Trophoblast cell (in vitro differentiated cells and primary cell): ENCODE data around the gene NRG2.

ENCODE experiments used
- DNase-seq, 2 donors: peaks; one replicate each; pipeline ENCODE4 v3.0.0-alpha.2; 2016
- H2AFZ ChIP-seq: 2 replicates; pipeline ENCODE4 v1.6.1; 2013; ENCODE audit warnings: low read length, moderate library complexity, mild to moderate bottlenecking; ENCODE audit not compliant: insufficient read depth, poor library complexity
- H2AK5ac ChIP-seq: 2 replicates; pipeline ENCODE4 v1.6.1; 2013; ENCODE audit warnings: mild to moderate bottlenecking, low read length
- H2BK120ac ChIP-seq: 2 replicates; pipeline ENCODE4 v1.6.1; 2013; ENCODE audit warnings: low read length, mild to moderate bottlenecking, moderate library complexity; ENCODE audit not compliant: insufficient read depth, poor library complexity
- H2BK12ac ChIP-seq: 2 replicates; pipeline ENCODE4 v1.6.1; 2013; ENCODE audit warnings: mild to moderate bottlenecking, low read length, moderate library complexity
- H2BK5ac ChIP-seq: 2 replicates; pipeline ENCODE4 v1.6.1; 2013; ENCODE audit warnings: low read length, low read depth, moderate library complexity, mild to moderate bottlenecking; ENCODE audit not compliant: poor library complexity
- H3K14ac ChIP-seq: 2 replicates; pipeline ENCODE4 v1.6.1; 2013; ENCODE audit warnings: mild to moderate bottlenecking, low read length
- H3K18ac ChIP-seq: 2 replicates; pipeline ENCODE4 v1.6.1; 2013; ENCODE audit warnings: mild to moderate bottlenecking, low read length
- H3K23ac ChIP-seq: 2 replicates; pipeline ENCODE4 v1.6.1; 2013; ENCODE audit warnings: low read length
- H3K27ac ChIP-seq: 2 replicates; pipeline ENCODE4 v1.5.1; 2013; ENCODE audit warnings: low read depth, mild to moderate bottlenecking, inconsistent platforms, low read length, moderate library complexity
- H3K27me3 ChIP-seq: 2 replicates; pipeline ENCODE4 v1.6.1; 2013; ENCODE audit warnings: inconsistent platforms, mild to moderate bottlenecking, low read length, moderate library complexity; ENCODE audit not compliant: insufficient read depth
- H3K36me3 ChIP-seq, 2 experiments: 1 replicate in 1 of 2; 2 replicates in 1 of 2; pipeline ENCODE4 v1.6.1; 2013; ENCODE audit warnings: low read length in 2 of 2, mild to moderate bottlenecking in 2 of 2, moderate library complexity in 1 of 2; ENCODE audit not compliant: insufficient read depth in 2 of 2, control insufficient read depth in 1 of 2
- H3K4ac ChIP-seq: 2 replicates; pipeline ENCODE4 v1.6.1; 2013; ENCODE audit warnings: low read depth, mild to moderate bottlenecking, low read length, moderate library complexity
- H3K4me1 ChIP-seq, 2 experiments: 1 replicate in 1 of 2; 2 replicates in 1 of 2; pipeline ENCODE4 v1.6.1; 2013; ENCODE audit warnings: low read length in 2 of 2, mild to moderate bottlenecking in 2 of 2, moderate library complexity in 1 of 2; ENCODE audit not compliant: insufficient read depth in 2 of 2, control insufficient read depth in 1 of 2
- H3K4me2 ChIP-seq: 2 replicates; pipeline ENCODE4 v1.6.1; 2013; ENCODE audit warnings: inconsistent platforms, mild to moderate bottlenecking, low read length, moderate library complexity
- H3K4me3 ChIP-seq: 2 replicates; pipeline ENCODE4 v1.5.1; 2013; ENCODE audit warnings: mild to moderate bottlenecking, low read depth, low read length, inconsistent platforms
- H3K79me1 ChIP-seq: one replicate; pipeline ENCODE4 v1.6.1; 2013; ENCODE audit warnings: low read length
- H3K79me2 ChIP-seq: 2 replicates; pipeline ENCODE4 v1.6.1; 2013; ENCODE audit warnings: low read length, mild to moderate bottlenecking; ENCODE audit not compliant: control insufficient read depth, insufficient read depth, poor library complexity
- H3K9ac ChIP-seq: 2 replicates; pipeline ENCODE4 v1.6.1; 2013; ENCODE audit warnings: mild to moderate bottlenecking, low read length
- H3K9me3 ChIP-seq: 2 replicates; pipeline ENCODE4 v1.6.1; 2013; ENCODE audit warnings: low read depth, mild to moderate bottlenecking, control low read depth, inconsistent platforms, low read length; ENCODE audit not compliant: insufficient read depth
- H4K12ac ChIP-seq: 2 replicates; pipeline ENCODE4 v1.6.1; 2013; ENCODE audit warnings: low read depth, mild to moderate bottlenecking, low read length, moderate library complexity
- H4K8ac ChIP-seq: 2 replicates; pipeline ENCODE4 v1.6.1; 2013; ENCODE audit warnings: low read depth, mild to moderate bottlenecking, low read length, moderate library complexity
- H4K91ac ChIP-seq: one replicate; pipeline ENCODE4 v1.6.1; 2013; ENCODE audit warnings: low read depth, mild to moderate bottlenecking, low read length, moderate library complexity
- WGBS: extraction: QIAGEN DNeasy Blood & Tissue Kit; methylation state at CpG from one replicate; pipeline ENCODE4 v1.1.7; 2013; ENCODE audit warnings: missing lambda C conversion rate; ENCODE audit not compliant: insufficient read length, insufficient coverage; ENCODE audit errors: extremely low coverage; 5-methylcytosine and 5-hydroxymethylcytosine counted together

Gene NRG2

DNA sequence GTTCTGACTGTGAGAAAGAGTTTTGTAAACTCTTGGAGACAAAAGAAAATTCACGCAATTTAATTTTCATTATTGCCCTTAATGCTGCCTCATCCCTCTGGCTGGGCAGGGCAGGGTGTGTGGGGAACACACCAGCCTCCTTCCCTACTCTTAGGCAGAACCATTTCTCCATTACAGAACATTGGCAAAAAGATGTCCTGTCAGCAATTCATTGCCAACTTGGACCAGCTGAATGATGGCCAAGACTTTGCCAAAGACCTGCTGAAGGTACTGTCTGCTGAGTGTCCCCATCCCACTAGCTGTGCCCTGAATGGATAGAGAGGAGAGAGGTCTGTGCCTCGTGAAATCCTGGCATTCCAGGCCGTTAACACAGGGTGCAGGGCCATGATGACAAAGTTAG lies 209.6 kb downstream of the NRG2 start:
- no peak overlapping the region for H3K18ac ChIP-seq
- no peak overlapping the region for H3K4me3 ChIP-seq
- no peak overlapping the region for H3K4me2 ChIP-seq
- no peaks in the 10 kb centered on the region for H3K4me1 ChIP-seq
- H3K9me3 ChIP-seq = no peaks in the 10 kb centered on the region
- H2BK5ac ChIP-seq = no peak overlapping the region
- no peak overlapping the region for H4K12ac ChIP-seq
- H2BK120ac ChIP-seq = no peak overlapping the region
- WGBS = no CpG with 5 or more reads among the region's 3 CpGs
- H3K9ac ChIP-seq = no peak overlapping the region
- no peaks in the 10 kb centered on the region for H3K27me3 ChIP-seq
- no peak overlapping the region for H3K14ac ChIP-seq
- no peaks in the 10 kb centered on the region for H3K79me1 ChIP-seq
- no peak overlapping the region for H3K4ac ChIP-seq
- H2AK5ac ChIP-seq = no peak overlapping the region
- no peak overlapping the region for H2AFZ ChIP-seq
- no peak overlapping the region for H3K27ac ChIP-seq
- H3K79me2 ChIP-seq = no peaks in the 10 kb centered on the region
- no peak overlapping the region for H2BK12ac ChIP-seq
- no peaks in the 10 kb centered on the region for H3K36me3 ChIP-seq
- no peak overlapping the region for H4K91ac ChIP-seq
- no peak overlapping the region for H4K8ac ChIP-seq
- H3K23ac ChIP-seq = no peak overlapping the region
- DNase-seq = no peak

DNA sequence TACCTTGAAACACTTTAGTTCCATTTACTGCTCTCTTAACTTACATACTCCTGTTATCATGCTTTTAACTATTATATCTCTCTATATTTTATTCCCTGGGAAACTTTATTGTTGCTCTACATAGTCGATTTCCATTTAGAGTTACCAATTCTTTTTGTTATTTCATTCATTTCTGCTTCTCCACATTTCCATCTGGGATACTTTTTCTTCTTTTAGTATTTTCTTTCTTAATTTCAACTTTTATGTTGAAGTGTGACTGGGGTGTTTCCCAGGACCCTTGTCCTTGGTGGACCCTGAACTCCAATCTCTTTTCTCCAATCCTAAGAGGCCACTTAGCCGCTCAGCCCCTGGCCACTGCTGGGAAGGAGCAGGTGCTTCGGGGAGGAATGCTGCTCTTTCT lies 211.5 kb downstream of the NRG2 start:
- Histone ChIP-seq H3K18ac (no peak overlapping the region), H3K4ac (no peak overlapping the region), H3K27ac (no peak overlapping the region), H4K12ac (no peak overlapping the region), H3K14ac (no peak overlapping the region), H3K79me2 (no peaks in the 10 kb centered on the region), H3K4me2 (no peak overlapping the region), H2BK12ac (no peak overlapping the region), H3K4me1 (no peaks in the 10 kb centered on the region), H4K91ac (no peak overlapping the region), H2BK120ac (no peak overlapping the region), H2AK5ac (no peak overlapping the region), H3K9me3 (no peaks in the 10 kb centered on the region), H2BK5ac (no peak overlapping the region), H2AFZ (no peak overlapping the region), H3K36me3 (no peaks in the 10 kb centered on the region), H3K23ac (no peak overlapping the region), H3K4me3 (no peak overlapping the region), H4K8ac (no peak overlapping the region), H3K79me1 (no peaks in the 10 kb centered on the region), H3K9ac (no peak overlapping the region), H3K27me3 (no peaks in the 10 kb centered on the region)
- no CpG with 5 or more reads among the region's 3 CpGs for WGBS
- no peak for DNase-seq

DNA sequence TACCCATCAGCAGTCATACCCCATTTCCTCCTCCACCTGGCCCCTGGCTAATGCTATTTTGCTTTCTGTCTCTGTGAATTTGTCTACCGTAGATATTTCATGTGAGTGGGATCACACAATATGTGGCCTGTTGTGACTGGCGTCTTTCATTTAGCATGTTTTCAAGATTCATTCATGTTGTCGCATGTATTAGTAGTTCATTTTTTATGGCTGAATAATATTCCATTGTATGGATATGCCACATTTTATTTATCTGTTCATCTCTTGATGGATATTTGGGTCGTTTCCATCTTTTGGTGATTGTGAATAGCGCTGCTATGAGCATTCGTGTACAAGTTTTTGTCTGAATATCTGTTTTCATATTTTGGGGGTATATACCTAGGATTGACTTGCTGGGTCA lies 213.6 kb downstream of the NRG2 start:
- no peaks in the 10 kb centered on the region for H3K9me3 ChIP-seq
- H3K79me1 ChIP-seq = no peaks in the 10 kb centered on the region
- H3K79me2 ChIP-seq = no peaks in the 10 kb centered on the region
- H3K4me3 ChIP-seq = no peak overlapping the region
- no peak for DNase-seq
- no peak overlapping the region for H4K8ac ChIP-seq
- no peak overlapping the region for H2BK120ac ChIP-seq
- H2BK5ac ChIP-seq = no peak overlapping the region
- no peak overlapping the region for H4K91ac ChIP-seq
- no peaks in the 10 kb centered on the region for H3K27me3 ChIP-seq
- no peak overlapping the region for H3K14ac ChIP-seq
- no peaks in the 10 kb centered on the region for H3K36me3 ChIP-seq
- no peak overlapping the region for H3K9ac ChIP-seq
- no peak overlapping the region for H2AFZ ChIP-seq
- no peaks in the 10 kb centered on the region for H3K4me1 ChIP-seq
- H4K12ac ChIP-seq = no peak overlapping the region
- H3K4me2 ChIP-seq = no peak overlapping the region
- no peak overlapping the region for H2BK12ac ChIP-seq
- H3K27ac ChIP-seq = no peak overlapping the region
- no CpG with 5 or more reads among the region's 6 CpGs for WGBS
- H3K23ac ChIP-seq = no peak overlapping the region
- no peak overlapping the region for H2AK5ac ChIP-seq
- H3K18ac ChIP-seq = no peak overlapping the region
- H3K4ac ChIP-seq = no peak overlapping the region

DNA sequence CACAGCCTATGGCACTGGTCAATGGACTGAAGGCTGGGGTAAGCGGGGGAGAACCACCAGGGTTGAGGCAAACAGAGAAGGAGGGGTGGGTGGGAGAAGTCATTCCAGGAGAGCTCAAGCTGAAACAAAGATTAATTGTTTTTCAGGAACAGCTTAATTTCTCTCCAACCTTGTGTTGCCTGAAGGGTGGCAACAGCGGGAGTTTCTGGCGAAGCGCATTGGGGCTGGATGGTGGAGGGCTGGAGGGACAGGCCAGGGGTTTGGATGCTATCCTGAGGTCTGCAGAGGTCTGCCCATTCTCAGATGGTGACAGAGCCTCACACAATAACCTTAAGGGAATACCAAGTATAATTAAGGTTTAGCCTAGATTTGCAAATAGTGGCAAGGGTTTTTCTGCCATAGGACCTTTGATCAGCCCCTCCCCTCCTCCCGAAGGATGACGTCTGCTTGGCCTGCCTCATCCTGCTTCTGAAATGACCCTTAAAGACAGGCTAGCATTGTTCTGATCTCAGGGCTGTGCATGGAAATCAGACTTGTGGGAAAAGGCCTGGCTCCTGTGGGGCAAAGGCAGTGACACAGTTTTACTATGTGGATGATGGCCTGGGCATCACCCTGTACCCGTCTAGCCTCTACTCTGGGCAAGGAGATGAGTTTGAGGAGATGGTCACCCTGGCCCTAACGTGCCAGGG lies 214.7 kb downstream of the NRG2 start:
- DNase-seq = no peak
- Histone ChIP-seq H3K27ac (no peak overlapping the region), H2BK120ac (no peak overlapping the region), H3K9ac (no peak overlapping the region), H3K36me3 (no peaks in the 10 kb centered on the region), H3K4ac (no peak overlapping the region), H3K9me3 (no peaks in the 10 kb centered on the region), H3K18ac (no peak overlapping the region), H3K79me1 (no peaks in the 10 kb centered on the region), H2BK12ac (no peak overlapping the region), H4K91ac (no peak overlapping the region), H4K8ac (no peak overlapping the region), H4K12ac (no peak overlapping the region), H3K27me3 (no peaks in the 10 kb centered on the region), H3K23ac (no peak overlapping the region), H3K4me3 (no peak overlapping the region), H3K4me1 (no peaks in the 10 kb centered on the region), H3K14ac (no peak overlapping the region), H2AK5ac (no peak overlapping the region), H2AFZ (no peak overlapping the region), H3K79me2 (no peaks in the 10 kb centered on the region), H3K4me2 (no peak overlapping the region), H2BK5ac (no peak overlapping the region)
- no CpG with 5 or more reads among the region's 8 CpGs for WGBS
